Activated T-cell treated with anti-CD3 and anti-CD28 coated beads, Interleukin-2, amount 50 U/mL, for 1 hour (primary cell): ENCODE data around the gene NAT9.

Experiments
- DNase-seq: peaks from one replicate; pipeline ENCODE4 v3.0.0-alpha.2; 2020

Gene NAT9

GRCh38 chr17:74778960-74779359 is 2.8 kb upstream of the NAT9 start:
- DNase-seq, result no peak

DNA sequence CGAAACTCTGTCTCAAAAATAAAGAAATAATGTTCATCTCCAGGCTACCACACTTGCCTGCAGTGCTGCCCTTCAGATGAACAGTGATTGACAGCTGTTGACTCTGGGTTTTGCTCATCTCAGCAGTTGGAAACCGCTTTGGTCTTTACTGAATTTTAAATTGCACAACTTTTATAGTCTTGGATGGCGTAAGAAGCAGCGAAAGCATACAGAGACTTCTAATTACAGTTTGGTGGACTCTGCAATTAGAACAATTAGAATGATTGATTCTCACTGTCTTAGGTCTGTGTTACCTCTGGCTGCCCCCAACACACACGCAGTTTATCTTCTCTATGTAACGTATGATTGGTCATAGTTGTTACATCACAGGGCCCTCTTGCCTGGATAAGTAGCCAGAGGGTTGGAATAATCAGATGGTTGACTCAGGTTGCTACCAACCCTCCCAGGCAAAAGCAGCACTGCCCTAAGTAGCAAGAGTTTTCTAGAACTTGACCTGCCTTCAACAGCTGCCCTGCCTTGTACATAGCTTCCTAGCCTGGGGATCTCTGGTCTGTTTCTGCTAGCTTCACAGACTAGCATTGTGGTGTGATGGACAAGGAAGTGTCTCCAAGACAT is 1.9 kb upstream of the NAT9 start:
- DNase-seq, result no peak

DNA sequence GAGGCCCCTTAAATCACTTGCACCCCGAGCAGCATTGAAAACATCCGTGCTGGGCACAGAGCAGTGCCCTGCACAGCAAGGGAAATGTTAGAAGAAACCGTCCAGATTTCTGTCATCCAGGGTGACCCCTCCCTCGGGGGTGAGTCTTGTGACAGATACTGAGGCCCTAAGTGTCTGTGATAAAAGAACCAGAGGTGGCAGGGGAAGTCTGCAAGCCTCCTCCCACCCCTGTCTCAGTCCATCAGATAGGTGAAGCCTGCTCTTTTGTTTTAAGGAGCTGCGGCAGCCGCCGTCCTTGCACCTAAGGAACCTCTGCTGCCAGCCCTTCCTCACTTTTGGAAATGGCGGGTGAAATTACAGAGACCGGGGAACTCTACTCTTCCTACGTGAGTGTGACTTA is 845 bp upstream of the NAT9 start:
- no peak for DNase-seq

GRCh38 chr17:74775409-74776043 is 619 bp downstream of the NAT9 start:
- DNase-seq, result no peak

DNA sequence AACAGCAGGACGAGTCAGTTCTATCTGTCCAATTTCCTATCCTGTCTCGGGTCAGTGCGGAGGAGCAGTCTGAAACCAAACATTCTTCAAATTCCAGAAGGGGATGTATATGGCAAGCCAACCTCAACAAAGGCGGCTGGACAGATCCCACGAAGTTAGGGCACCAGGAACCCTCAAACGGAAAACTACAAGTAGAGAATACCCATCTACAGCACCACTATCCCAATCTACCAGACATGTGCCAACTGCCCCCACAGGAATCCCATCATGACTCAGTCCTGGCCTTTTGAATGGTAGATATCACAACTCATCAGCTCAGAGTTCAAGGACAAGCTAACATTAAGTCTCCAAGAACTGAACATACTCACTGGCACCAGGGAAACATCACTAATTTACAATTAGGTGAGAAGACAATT is 2.3 kb downstream of the NAT9 start:
- DNase-seq, result no peak

DNA sequence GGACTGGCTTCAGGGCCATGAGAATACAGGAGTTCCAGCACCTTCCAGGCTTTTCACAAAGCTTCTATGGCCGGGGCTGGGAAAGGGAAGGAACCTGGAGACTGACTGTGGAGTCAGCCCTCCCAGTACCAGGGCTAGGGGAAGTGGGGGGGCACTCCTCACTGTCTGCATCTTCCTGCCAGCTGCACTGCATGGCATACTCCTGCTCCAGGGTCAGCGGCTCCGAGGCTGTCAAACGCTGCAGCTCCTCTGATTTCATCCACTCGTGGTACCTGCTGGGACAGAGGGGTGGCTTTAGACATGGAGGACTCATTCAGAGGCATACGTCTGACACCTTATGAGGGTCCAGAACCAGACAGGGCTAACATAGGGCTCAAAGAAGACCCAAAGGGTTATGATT is 2.7 kb downstream of the NAT9 start:
- DNase-seq, result no peak

DNA sequence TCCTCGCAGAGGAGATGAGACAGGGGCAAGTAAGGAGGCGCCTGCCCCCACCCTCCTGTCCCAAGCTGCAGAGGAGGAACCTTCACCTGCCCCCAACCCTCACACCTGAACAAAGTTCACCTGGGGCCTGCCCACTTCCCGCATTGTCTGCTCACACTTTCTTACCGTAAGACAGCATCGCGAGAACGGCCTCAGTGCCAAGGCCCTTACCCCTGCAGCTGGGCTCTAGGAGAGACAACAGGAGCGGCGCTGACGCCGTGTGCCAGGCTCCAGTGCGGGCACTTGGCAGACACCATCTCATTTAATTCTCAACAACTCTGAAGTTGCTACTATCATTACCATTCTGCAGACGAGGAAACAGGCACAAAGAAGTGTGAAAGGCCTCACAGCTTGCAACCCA is 4.1 kb downstream of the NAT9 start:
- DNase-seq, result no peak

GRCh38 chr17:74771319-74771914 is 4.7 kb downstream of the NAT9 start:
- DNase-seq, result no peak

DNA sequence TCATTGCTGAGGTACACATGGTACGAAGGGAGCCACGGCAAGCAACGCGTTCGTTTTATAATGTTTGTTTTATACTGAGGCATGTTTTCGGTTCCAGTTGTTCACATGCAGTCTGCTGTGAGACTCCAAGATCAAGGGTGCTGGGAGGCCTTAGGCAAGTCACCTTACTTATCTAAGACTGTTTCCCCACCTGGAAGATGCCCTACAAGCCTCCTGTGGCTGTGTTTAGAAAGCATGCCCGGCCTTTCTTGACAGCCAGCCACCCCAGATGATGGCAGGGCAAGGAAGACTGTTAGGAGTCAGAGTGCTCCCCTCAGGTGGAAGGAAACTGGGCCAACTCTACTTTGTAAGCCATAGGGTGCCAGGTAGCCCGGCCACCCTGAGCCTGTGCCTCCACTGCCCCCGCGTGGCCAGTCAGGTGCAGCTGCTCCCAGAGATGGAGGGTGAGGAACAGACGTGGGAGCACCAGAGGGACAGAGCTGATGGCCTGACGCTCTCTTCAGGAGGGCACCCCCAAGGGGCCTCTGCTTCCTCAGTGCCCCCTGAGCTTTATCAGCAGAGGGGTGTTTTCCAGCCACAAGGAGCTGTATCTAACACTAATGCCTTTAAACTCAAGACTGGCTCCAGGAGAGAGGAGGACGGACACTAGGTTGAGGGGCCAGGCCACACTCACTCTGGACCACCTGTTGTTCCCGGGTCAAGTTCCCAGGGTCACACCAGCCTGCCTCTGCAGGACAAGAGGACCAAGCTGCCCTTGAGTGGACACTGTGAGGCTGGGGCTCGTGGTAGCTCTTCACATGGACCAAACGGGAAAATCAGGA is 5.4 kb downstream of the NAT9 start:
- peak; percentile 81 for DNase-seq

GRCh38 chr17:74769856-74770497 is 6.2 kb downstream of the NAT9 start:
- no peak for DNase-seq

DNA sequence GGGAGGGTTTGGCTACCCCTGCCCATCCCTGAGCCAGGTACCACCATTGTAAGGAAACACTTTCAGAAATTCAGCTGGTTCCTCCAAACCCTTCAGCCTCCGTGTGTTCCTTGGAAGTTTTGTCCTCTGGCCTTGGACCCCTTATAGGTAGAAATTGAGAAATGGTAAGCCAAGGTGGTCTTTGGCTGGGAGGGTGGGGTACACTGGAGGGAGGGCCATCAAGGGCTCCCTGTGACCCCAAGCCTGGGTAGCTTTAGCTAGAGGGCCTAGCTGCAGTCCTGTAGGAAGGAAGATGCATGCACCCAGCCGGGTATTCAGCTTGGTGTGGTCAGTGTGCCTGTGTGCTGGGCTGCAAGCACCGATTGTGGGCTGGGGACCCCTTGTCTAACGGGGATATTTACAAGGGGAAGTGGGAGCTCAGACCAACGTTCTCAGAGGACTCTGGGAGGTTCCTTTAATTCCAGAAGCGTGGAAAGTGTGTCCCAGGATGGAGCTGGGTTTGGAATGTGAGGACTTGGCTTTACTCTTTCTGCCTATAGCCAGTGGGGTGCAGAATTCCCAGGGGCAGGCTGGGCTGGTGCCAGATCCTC is 6.8 kb downstream of the NAT9 start:
- DNase-seq, result no peak

DNA sequence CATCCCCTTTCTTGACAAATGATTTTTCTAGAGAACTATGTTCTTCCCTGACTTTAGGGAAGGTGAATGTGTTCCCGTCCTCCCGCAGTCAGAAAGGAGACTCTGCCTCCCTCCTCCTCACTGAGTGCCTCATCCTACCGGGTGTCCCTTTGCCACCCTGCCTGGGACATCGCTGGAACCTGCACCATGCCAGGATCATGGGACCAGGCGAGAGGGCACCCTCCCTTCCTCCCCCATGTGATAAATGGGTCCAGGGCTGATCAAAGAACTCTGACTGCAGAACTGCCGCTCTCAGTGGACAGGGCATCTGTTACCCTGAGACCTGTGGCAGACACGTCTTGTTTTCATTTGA is 7.4 kb downstream of the NAT9 start:
- no peak for DNase-seq

DNA sequence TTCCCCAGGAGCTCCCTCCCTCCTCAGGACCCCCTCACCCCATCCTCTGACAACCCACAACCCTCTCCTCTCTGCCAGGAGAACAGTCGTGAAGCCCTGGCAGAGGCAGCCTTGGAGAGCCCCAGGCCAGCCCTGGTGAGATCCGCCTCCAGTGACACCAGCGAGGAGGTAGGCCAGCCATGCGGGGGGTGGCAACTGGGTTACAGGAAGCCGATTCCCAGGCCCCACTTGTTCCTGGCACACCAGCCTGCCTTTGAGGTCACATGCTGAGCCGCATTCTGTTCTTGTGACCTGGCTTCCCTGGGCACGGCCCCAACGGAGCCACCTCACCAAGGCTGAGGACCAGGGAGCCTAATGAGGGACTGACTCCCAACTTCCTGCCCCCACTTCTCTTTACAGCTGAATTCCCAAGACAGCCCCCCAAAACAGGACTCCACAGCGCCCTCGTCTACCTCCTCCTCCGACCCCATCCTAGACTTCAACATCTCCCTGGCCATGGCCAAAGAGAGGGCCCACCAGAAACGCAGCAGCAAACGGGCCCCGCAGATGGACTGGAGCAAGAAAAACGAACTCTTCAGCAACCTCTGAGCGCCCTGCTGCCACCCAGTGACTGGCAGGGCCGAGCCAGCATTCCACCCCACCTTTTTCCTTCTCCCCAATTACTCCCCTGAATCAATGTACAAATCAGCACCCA is 7.9 kb downstream of the NAT9 start:
- no peak for DNase-seq

GRCh38 chr17:74767111-74767516 is 9.0 kb downstream of the NAT9 start:
- DNase-seq, result no peak

DNA sequence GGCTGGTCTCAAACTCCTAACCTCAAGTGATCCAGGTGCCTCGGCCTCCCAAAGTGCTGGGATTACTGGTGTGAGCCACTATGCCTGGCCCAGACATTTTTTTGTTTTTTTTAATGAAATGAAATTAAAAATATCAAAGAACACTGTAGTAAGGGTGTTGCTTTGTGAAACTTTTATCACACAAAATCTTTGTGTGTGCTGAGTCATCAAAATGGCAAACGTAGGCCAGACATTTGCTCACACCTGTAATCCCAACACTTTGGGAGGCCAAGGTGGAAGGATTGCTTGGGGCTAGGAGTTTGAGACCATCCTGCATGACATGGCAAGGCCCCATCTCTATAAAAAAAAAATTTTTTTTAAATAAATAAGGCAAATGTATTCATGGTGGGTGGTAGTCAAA is 9.7 kb downstream of the NAT9 start:
- DNase-seq, result no peak

- no peak for DNase-seq
Observed at GRCh38 chr17:74764751-74765286, 11.3 kb downstream of the NAT9 start.

DNA sequence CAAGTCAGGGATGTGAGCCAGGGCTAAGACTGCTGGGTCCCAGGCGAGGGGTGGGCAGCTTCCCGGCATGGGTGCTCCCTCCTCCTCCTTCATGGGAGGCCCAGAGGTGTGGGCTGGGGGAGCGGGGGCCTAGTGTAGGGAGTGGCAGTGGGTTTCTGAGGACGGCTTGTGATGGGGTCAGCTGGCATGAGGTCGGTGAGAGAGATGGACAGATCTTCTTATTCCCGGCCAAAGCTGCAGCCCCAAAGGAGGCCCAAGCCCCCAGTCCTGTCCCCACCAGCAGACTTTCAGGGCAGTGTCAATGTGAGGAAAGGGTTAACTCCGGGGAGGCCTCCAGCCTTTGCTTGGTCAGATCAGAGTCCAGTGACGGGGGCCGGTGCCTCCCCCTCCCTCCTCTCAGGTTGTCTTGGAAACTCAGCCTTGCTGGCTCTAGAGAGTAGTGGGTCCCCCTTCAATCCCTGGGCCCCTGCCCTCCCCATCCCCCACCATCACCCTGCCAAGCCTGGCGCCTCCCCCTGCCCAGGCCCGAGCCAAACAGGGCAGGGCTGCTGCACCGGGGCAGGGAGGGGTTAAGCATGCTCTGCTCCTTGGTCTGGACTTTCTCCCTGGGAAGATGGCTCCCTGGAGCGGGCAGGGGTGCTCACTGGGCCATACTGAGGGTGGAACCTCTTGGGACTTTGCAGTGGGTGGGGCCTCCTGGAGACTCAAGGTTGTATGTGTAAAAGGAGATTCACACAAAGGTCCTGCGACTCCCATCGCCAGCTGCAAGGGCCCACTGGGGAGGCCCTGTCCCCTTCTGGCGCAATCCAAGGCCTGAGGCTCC is 12.4 kb downstream of the NAT9 start:
- DNase-seq, result no peak

- DNase-seq, result no peak
Observed at GRCh38 chr17:74761931-74762330, 14.2 kb downstream of the NAT9 start.

GRCh38 chr17:74761419-74761818 is 14.7 kb downstream of the NAT9 start:
- DNase-seq, result no peak

- DNase-seq, result no peak
Observed at GRCh38 chr17:74760404-74761105, 15.6 kb downstream of the NAT9 start.

GRCh38 chr17:74759941-74760340 is 16.2 kb downstream of the NAT9 start:
- DNase-seq, result no peak
